IMR-90 (cell line): Measurements from ENCODE around the gene SH3RF3. TPM values are rescaled to one million over a fixed set of nuclear protein-coding genes. Genes with fewer than 3 reads are reported as not detected.

Source experiments
- CTCF ChIP-seq: conservative IDR thresholded peaks from 2 replicates; pipeline ENCODE4 v1.5.1; 2012; ENCODE audit warnings: mild to moderate bottlenecking, low read depth, low read length, improper control_type of control experiment
- polyA plus RNA-seq, 3 experiments: library from polyadenylated mRNA; depleted of rRNA; stranded (reverse); fragments of >200 nt; gene quantifications; 2 replicates each; pipeline ENCODE4 v1.2.3, GENCODE V29; 2012; ENCODE audit warnings: low replicate concordance in 1 of 3
- total RNA-seq: library from RNA; depleted of rRNA; stranded (reverse); fragments of >200 nt; gene quantifications from 2 replicates; pipeline ENCODE4 v1.2.3, GENCODE V29; 2012

The SH3RF3 gene
- total and polyA plus RNA-seq, 2 of the 4 experiments (the other 2 are of a cell fraction) = 3.4 to 5.3 TPM

DNA sequence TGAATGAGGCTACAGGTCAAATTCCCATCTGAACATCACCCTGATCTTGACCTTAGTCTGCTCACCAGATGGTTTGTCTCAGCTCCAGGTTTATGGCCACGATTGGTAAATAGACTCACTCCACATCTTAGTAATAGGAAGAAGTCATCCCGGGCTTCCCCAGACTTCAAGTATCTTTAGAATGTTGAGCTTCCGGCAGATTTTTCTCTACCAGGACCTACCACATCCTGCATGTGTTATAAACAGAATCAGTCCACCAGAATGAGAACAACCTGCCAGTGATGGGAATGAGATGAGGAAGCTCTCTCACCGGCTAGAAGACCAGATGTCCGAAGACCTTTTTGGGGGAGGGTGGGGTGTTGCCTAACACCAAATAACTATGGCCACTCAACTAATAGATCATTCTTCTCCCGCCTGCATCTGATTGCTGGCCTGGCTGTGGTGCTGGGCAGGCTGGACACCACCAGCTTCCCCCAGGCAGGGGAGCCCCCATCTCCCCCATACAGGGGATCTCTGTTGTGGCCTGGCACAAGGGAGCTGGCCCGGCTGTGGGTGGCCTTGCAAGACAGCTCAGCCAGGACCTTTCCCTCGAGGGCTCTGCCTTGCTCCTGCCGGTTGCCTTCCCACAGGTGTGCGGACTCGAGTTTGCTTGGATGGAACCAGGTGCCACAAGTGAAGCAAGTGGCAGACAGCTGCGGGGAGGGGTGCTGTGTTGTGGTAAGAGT lies 88.5 kb downstream of the SH3RF3 start (continued):
- no peak for TF ChIP-seq CTCF
